OCI-LY7 (cell line): ENCODE measurements around the gene TMEM45B.

ENCODE experiments used
- EZH2phosphoT487 ChIP-seq: fragments of 200-600 bp; sonication (generic); IDR thresholded peaks from 2 replicates; pipeline ENCODE4 v1.6.1; 2018; ENCODE audit warnings: low read depth, borderline replicate concordance, mild to moderate bottlenecking, mixed run types, antibody characterized with exemption, low read length, moderate library complexity, mixed read lengths
- TF ChIP-seq, protein P1 (sequence below): fragments of 200-600 bp; sonication (generic); conservative IDR thresholded peaks from 2 replicates; pipeline ENCODE4 v1.5.1; 2014; ENCODE audit warnings: mild to moderate bottlenecking, antibody characterized with exemption, low read length, moderate library complexity, mixed read lengths

DNA sequence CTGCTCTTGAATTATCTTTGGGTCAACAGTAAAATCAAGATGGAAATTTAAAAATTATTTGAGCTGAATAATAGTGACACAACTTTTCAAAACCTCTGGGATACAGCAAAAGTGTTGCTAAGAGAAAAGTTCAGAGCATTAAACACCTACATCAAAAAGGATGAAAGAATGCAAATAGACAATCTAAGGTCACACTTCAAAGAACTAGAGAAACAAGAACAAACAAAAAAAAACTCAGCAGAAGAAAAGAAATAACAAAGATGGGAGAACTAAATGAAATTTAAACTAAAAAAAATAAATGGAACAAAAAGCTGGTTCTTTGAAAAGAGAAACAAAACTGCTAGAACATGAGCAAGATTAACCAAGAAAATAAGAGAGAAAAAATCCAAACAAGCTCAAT, 15.0 kb upstream of the TMEM45B start:
- TF ChIP-seq, protein P1, sequence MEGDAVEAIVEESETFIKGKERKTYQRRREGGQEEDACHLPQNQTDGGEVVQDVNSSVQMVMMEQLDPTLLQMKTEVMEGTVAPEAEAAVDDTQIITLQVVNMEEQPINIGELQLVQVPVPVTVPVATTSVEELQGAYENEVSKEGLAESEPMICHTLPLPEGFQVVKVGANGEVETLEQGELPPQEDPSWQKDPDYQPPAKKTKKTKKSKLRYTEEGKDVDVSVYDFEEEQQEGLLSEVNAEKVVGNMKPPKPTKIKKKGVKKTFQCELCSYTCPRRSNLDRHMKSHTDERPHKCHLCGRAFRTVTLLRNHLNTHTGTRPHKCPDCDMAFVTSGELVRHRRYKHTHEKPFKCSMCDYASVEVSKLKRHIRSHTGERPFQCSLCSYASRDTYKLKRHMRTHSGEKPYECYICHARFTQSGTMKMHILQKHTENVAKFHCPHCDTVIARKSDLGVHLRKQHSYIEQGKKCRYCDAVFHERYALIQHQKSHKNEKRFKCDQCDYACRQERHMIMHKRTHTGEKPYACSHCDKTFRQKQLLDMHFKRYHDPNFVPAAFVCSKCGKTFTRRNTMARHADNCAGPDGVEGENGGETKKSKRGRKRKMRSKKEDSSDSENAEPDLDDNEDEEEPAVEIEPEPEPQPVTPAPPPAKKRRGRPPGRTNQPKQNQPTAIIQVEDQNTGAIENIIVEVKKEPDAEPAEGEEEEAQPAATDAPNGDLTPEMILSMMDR: no peak
- TF ChIP-seq EZH2phosphoT487: no peak
